AG04449 (cell line): Measurements from ENCODE around the gene POU5F1.
A peak's percentile ranks its signal among the peaks of the same experiment; 100 is the strongest.

ENCODE experiments used
- CTCF ChIA-PET: fragments of 350-600 bp; formaldehyde crosslinking; extraction: SDS; loops from one replicate; lab custom pipeline; 2021; ENCODE audit warnings: antibody characterized with exemption; lab: Yijun Ruan, JAX
- POLR2A ChIA-PET: fragments of 400-600, 350-600 bp; formaldehyde crosslinking; extraction: SDS; loops from one replicate; lab custom pipeline; 2020; ENCODE audit warnings: antibody characterized with exemption, inconsistent platforms; lab: Yijun Ruan, JAX
- DNase-seq: peaks from one replicate; pipeline ENCODE4 v3.0.0-alpha.2; 2010; ENCODE audit warnings: low read depth, low spot score
- H3K4me3 ChIP-seq: 2 replicates; pipeline ENCODE4 v1.5.1; 2011; ENCODE audit warnings: low read depth, mild to moderate bottlenecking, control low read depth, low read length
- CTCF ChIP-seq: IDR thresholded peaks from one replicate; pipeline ENCODE4 v1.5.1; 2011; ENCODE audit warnings: mild to moderate bottlenecking, moderate library complexity, low read length, control low read depth, inconsistent platforms; ENCODE audit not compliant: insufficient read depth; ENCODE audit errors: missing control alignments

POU5F1 gene

GRCh38 chr6:31122791-31123706, 47.4 kb downstream of the POU5F1 start:
- POLR2A ChIA-PET, result no interaction called here
- no peak for TF ChIP-seq CTCF
- H3K4me3 ChIP-seq, result no peak overlapping the region
- DNase-seq, result peak; percentile 49
- CTCF ChIA-PET, result interaction anchor here (0.9 to 11.1 kb wide), 9 partner anchors 8 to 181 kb away, joined by 3 to 162 read pairs (median 7); partner anchors contain the start of genes C6orf15, CDSN and PSORS1C1

GRCh38 chr6:31121131-31121790, 49.2 kb downstream of the POU5F1 start:
- no peak overlapping the region for H3K4me3 ChIP-seq
- ChIA-PET CTCF (interaction anchor here (0.8 to 11.8 kb wide), 5 partner anchors 7 to 299 kb away, joined by 3 to 162 read pairs (median 8); no protein-coding TSS in a partner anchor), POLR2A (no interaction called here)
- no peak for DNase-seq
- no peak for TF ChIP-seq CTCF

GRCh38 chr6:31120151-31120915, 50.1 kb downstream of the POU5F1 start, which contains the start of gene CDSN:
TSS of gene CDSN (minus strand) at chr6:31120446. CDS start at chr6:31120419, 27 bp downstream.
- no peak within 1 kb of the TSS for H3K4me3 ChIP-seq
- no peak for TF ChIP-seq CTCF
- DNase-seq, result no peak
- ChIA-PET CTCF (interaction anchor here (2.1 to 11.8 kb wide), 3 partner anchors 8 to 74 kb away, joined by 8 to 162 read pairs (median 112); no protein-coding TSS in a partner anchor), POLR2A (no interaction called here)

GRCh38 chr6:31118178-31118577, 52.3 kb downstream of the POU5F1 start:
- DNase-seq, result no peak
- H3K4me3 ChIP-seq, result no peak overlapping the region
- CTCF ChIA-PET, result interaction anchor here (0.9 to 11.8 kb wide), 4 partner anchors 10 to 74 kb away, joined by 3 to 162 read pairs (median 7); no protein-coding TSS in a partner anchor
- TF ChIP-seq CTCF, result no peak
- POLR2A ChIA-PET, result no interaction called here

- ChIA-PET POLR2A (no interaction called here), CTCF (interaction anchor here (0.6 to 11.8 kb wide), 8 partner anchors 12 to 202 kb away, joined by 3 to 162 read pairs (median 8); partner anchors contain the start of gene VARS2)
Observed at GRCh38 chr6:31116661-31117385, 53.7 kb downstream of the POU5F1 start.

More at GRCh38 chr6:31116661-31117385, 53.7 kb downstream of the POU5F1 start:
- TF ChIP-seq CTCF, result no peak
- no peak for DNase-seq
- no peak overlapping the region for H3K4me3 ChIP-seq
